Tibial nerve (tissue), 4 donors: ENCODE measurements around the gene KLHDC10.

Source experiments
- CTCF ChIP-seq, 5 experiments: fragments of 200-600 bp in 3 of 5; fragments of 450-650 bp in 2 of 5; sonication (generic) in 3 of 5; IDR thresholded peaks; one replicate each; pipeline ENCODE4 v1.5.1; 2016 to 2019; ENCODE audit warnings: antibody characterized with exemption in 5 of 5, mild to moderate bottlenecking in 3 of 5, moderate library complexity in 2 of 5
- EP300 ChIP-seq, 2 donors: sonication (generic); formaldehyde crosslinking; IDR thresholded peaks; one replicate each; pipeline ENCODE4 v1.6.1; 2017; ENCODE audit warnings: antibody characterized with exemption in 2 of 2, mild to moderate bottlenecking in 1 of 2
- POLR2A ChIP-seq, 2 donors: fragments of 450-650 bp; IDR thresholded peaks; one replicate each; pipeline ENCODE4 v1.6.1; 2017; ENCODE audit warnings: antibody characterized with exemption in 2 of 2, mild to moderate bottlenecking in 2 of 2, moderate library complexity in 2 of 2

- TF ChIP-seq POLR2A (IDR thresholded peaks at IDR 0.05), result no peak
- no peak for TF ChIP-seq CTCF (IDR thresholded peaks at IDR 0.05)
- TF ChIP-seq EP300 (IDR thresholded peaks at IDR 0.05), result no peak
Measured at GRCh38 chr7:130123501-130123900, 53.2 kb downstream of the KLHDC10 start.
